OCI-LY7 (cell line): ENCODE results near the gene SFXN5. TPM values are rescaled to one million over a fixed set of nuclear protein-coding genes. Genes with fewer than 3 reads are reported as not detected.

Source experiments
- BruUV-seq: library from RNA; stranded (reverse); fragments of 400-500 nt; replicated peaks from 2 replicates; lab custom pipeline; 2021; lab: Mats Ljungman, UMichigan
- CTCF ChIA-PET: fragments of 300-600 bp; sonication (Branson Sonifier 250); formaldehyde crosslinking; loops from one replicate; lab custom pipeline; 2022; ENCODE audit warnings: antibody characterized with exemption; ENCODE audit not compliant: unreplicated experiment; lab: Charles Lee
- POLR2A ChIA-PET: fragments of 300-600 bp; sonication (Branson Sonifier 250); formaldehyde crosslinking; loops from one replicate; lab custom pipeline; 2022; ENCODE audit warnings: antibody characterized with exemption; lab: Charles Lee
- DNase-seq: peaks from one replicate; pipeline ENCODE4 v3.0.0-alpha.2; 2015; ENCODE audit warnings: low spot score
- H2AFZ ChIP-seq: fragments of 200-600 bp; sonication (generic), shearing (Covaris generic); 2 replicates; pipeline ENCODE4 v1.6.1; 2014; ENCODE audit warnings: mild to moderate bottlenecking, antibody characterized with exemption, low read length, moderate library complexity
- H3K27ac ChIP-seq: fragments of 200-600 bp; sonication (generic); 2 replicates; pipeline ENCODE4 v1.5.1; 2014; ENCODE audit warnings: mixed run types, low read depth, mild to moderate bottlenecking, moderate library complexity, low read length, inconsistent platforms; ENCODE audit not compliant: poor library complexity, severe bottlenecking
- H3K36me3 ChIP-seq: fragments of 200-600 bp; sonication (generic); 2 replicates; pipeline ENCODE4 v1.6.1; 2014; ENCODE audit warnings: mild to moderate bottlenecking, antibody characterized with exemption, low read length, moderate library complexity, mixed read lengths; ENCODE audit not compliant: insufficient read depth
- H3K4me1 ChIP-seq: fragments of 200-600 bp; sonication (generic); 2 replicates; pipeline ENCODE4 v1.5.1; 2014; ENCODE audit warnings: mild to moderate bottlenecking, low read length; ENCODE audit not compliant: insufficient read depth, poor library complexity, severe bottlenecking
- H3K4me2 ChIP-seq: fragments of 200-600 bp; sonication (generic); 2 replicates; pipeline ENCODE4 v1.6.1; 2014; ENCODE audit warnings: mild to moderate bottlenecking, low read length
- H3K4me3 ChIP-seq: fragments of 200-600 bp; sonication (generic); 2 replicates; pipeline ENCODE4 v1.5.1; 2014; ENCODE audit warnings: mild to moderate bottlenecking, low read depth, low read length; ENCODE audit not compliant: poor library complexity, severe bottlenecking
- H3K79me2 ChIP-seq: fragments of 200-600 bp; sonication (generic); 2 replicates; pipeline ENCODE4 v1.6.1; 2016; ENCODE audit warnings: low read depth, mild to moderate bottlenecking, low read length, moderate library complexity, mixed read lengths; ENCODE audit not compliant: insufficient read depth
- H3K9me2 ChIP-seq: fragments of 200-600 bp; sonication (generic); 2 replicates; pipeline ENCODE4 v1.6.1; 2016; ENCODE audit warnings: mild to moderate bottlenecking, low read length, mixed read lengths; ENCODE audit not compliant: insufficient read depth
- H3K9me3 ChIP-seq: fragments of 200-600 bp; sonication (generic); 2 replicates; pipeline ENCODE4 v1.6.1; 2014; ENCODE audit warnings: mild to moderate bottlenecking, mixed run types, low read length, mixed read lengths
- H4K20me1 ChIP-seq: fragments of 200-600 bp; sonication (generic); 2 replicates; pipeline ENCODE4 v1.6.1; 2014; ENCODE audit warnings: mild to moderate bottlenecking, antibody characterized with exemption, low read length, moderate library complexity, mixed read lengths; ENCODE audit not compliant: insufficient read depth
- CTCF ChIP-seq: fragments of 200-600 bp; sonication (generic); conservative IDR thresholded peaks from 2 replicates; pipeline ENCODE4 v1.5.1; 2014; ENCODE audit warnings: mild to moderate bottlenecking, antibody characterized with exemption, low read length, moderate library complexity, mixed read lengths
- EZH2phosphoT487 ChIP-seq: fragments of 200-600 bp; sonication (generic); IDR thresholded peaks from 2 replicates; pipeline ENCODE4 v1.6.1; 2018; ENCODE audit warnings: low read depth, borderline replicate concordance, mild to moderate bottlenecking, mixed run types, antibody characterized with exemption, low read length, moderate library complexity, mixed read lengths
- intact Hi-C: fragments of 100-400 bp; cut with micrococcal nuclease; formaldehyde crosslinking; loops from one replicate; pipeline ENCODE4 v1.10.0; 2022; ENCODE audit not compliant: unreplicated experiment
- total RNA-seq, 2 experiments: library from RNA; depleted of rRNA in 1 of 2; stranded (reverse); fragments of >200 nt in 1 of 2; shearing (Covaris generic) in 1 of 2; gene quantifications; 2 replicates each; pipeline ENCODE4 v1.2.3, GENCODE V29; 2014 to 2022

Gene SFXN5
- total RNA-seq, 2 experiments from 2014 or later: 4.5 to 10.5 TPM

DNA sequence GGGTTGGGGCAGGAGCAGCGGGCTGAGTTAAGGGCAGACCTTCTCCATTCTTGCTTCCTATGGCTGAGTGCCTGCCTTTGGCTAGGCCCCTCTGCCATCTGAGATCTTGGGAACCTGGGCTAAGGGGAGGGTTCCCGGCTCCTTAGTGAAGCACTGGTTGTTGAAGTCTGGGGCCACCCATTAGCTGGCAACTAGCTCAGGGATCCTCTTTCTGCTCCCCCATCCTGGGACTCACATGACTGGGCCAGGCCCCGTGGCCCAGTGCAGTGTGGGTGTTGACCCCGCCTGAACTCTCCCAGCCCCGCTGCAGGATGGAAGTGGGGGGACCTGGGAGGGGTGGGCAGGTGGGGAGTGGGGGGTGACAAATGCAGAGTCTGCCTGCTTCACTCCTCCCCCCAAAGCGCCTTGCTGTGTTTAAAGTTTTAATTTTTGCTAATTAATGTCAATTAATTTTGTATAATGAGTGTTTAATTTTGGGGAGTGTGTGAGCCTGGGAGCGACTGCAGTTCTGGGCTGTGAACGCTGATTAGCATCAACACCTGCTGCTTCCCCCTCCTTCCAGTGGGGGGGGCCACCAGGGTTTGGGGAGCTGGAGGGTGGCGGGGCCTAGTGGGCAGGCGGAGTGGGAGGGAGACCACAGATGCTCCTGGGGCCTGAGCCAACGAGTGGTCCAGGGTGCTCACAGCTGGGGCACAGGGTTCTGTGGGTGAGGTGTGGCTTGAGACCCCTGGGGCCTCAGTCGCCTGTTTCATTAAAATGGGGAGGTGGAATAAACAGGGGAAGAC, 99.0 kb downstream of the SFXN5 start:
- H3K9me3 ChIP-seq: no peaks in the 10 kb centered on the region
- TF ChIP-seq EZH2phosphoT487: no peak
- no peak for TF ChIP-seq CTCF
- no peak for DNase-seq
- no peak overlapping the region for H3K27ac ChIP-seq
- no peaks in the 10 kb centered on the region for H3K79me2 ChIP-seq
- no peaks in the 10 kb centered on the region for H3K9me2 ChIP-seq
- H3K4me1 ChIP-seq: no peaks in the 10 kb centered on the region
- H3K36me3 ChIP-seq: no peaks in the 10 kb centered on the region
- intact Hi-C loops: loop anchor here (1.0 kb wide), 1 partner anchor 80 kb away; no protein-coding TSS in a partner anchor
- H3K4me2 ChIP-seq: no peak overlapping the region
- no peaks in the 10 kb centered on the region for H4K20me1 ChIP-seq
- H3K4me3 ChIP-seq: no peak overlapping the region
- no TSS peak for BruUV-seq
- H2AFZ ChIP-seq: no peak overlapping the region
- POLR2A ChIA-PET: no interaction called here
- CTCF ChIA-PET: no interaction called here

GRCh38 chr2:72971036-72971435, 100.5 kb downstream of the SFXN5 start:
- no peaks in the 10 kb centered on the region for H3K4me1 ChIP-seq
- no peaks in the 10 kb centered on the region for H3K9me2 ChIP-seq
- BruUV-seq: no TSS peak
- POLR2A ChIA-PET: no interaction called here
- intact Hi-C loops: no loop called here
- H4K20me1 ChIP-seq: no peaks in the 10 kb centered on the region
- no peak overlapping the region for H3K4me3 ChIP-seq
- no peak overlapping the region for H3K27ac ChIP-seq
- TF ChIP-seq EZH2phosphoT487: no peak
- no peak for TF ChIP-seq CTCF
- DNase-seq: no peak
- CTCF ChIA-PET: no interaction called here
- H2AFZ ChIP-seq: no peak overlapping the region
- H3K79me2 ChIP-seq: no peaks in the 10 kb centered on the region
- H3K9me3 ChIP-seq: no peaks in the 10 kb centered on the region
- no peak overlapping the region for H3K4me2 ChIP-seq
- H3K36me3 ChIP-seq: no peaks in the 10 kb centered on the region

DNA sequence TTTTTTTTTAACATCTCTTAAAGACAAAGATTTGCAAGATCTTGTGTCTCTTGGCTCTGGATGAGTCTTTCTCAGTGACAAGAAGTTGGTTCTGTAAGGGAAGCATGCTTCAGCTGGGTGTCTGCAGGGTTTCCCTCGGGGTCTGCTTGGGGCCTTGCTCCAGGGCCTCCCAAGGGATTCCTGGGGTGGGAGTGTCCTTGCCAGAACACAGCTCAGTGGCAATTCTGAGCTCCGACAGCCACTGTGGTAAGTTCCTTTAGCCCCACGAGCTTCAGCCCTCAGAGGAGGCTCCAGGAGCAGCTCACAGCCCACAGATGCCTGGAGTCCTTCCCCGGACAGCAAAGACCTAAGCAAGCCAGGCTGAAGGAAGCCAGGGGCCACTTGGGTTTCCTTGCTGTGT, 101.8 kb downstream of the SFXN5 start:
- intact Hi-C loops: no loop called here
- Histone ChIP-seq H3K79me2 (no peaks in the 10 kb centered on the region), H3K4me2 (no peak overlapping the region), H3K36me3 (no peaks in the 10 kb centered on the region), H3K4me3 (no peak overlapping the region), H3K4me1 (no peaks in the 10 kb centered on the region), H3K9me3 (no peaks in the 10 kb centered on the region), H4K20me1 (no peaks in the 10 kb centered on the region), H2AFZ (no peak overlapping the region), H3K27ac (no peak overlapping the region), H3K9me2 (no peaks in the 10 kb centered on the region)
- no peak for TF ChIP-seq CTCF
- TF ChIP-seq EZH2phosphoT487: no peak
- ChIA-PET POLR2A (no interaction called here), CTCF (interaction anchor here (0.5 kb wide), 1 partner anchor 18 kb away, joined by 3 read pairs; no protein-coding TSS in a partner anchor)
- BruUV-seq: no TSS peak
- DNase-seq: no peak
